Kidney epithelial cell (primary cell): ENCODE results near the gene PIK3CB. TPM values are rescaled to one million over a fixed set of nuclear protein-coding genes. Genes with fewer than 3 reads are reported as not detected.
"Not testable (repeated sequence)": the region's sequence is repeated elsewhere in the genome, so short reads cannot be mapped to it uniquely, and the experiment has no call there.

Source experiments
- DNase-seq: peaks from one replicate; pipeline ENCODE4 v3.0.0-alpha.2; 2010; ENCODE audit warnings: low read depth
- H3K27me3 ChIP-seq: 2 replicates; pipeline ENCODE4 v1.6.0; 2011; ENCODE audit warnings: low read length; ENCODE audit not compliant: control insufficient read depth, insufficient read depth
- H3K36me3 ChIP-seq: 2 replicates; pipeline ENCODE4 v1.5.1; 2011; ENCODE audit warnings: low read length; ENCODE audit not compliant: control insufficient read depth, insufficient read depth
- H3K4me3 ChIP-seq: 2 replicates; pipeline ENCODE4 v1.5.1; 2011; ENCODE audit warnings: low read depth, mild to moderate bottlenecking, control low read depth, low read length
- CTCF ChIP-seq: IDR thresholded peaks from 2 replicates; pipeline ENCODE4 v1.5.1; 2011; ENCODE audit warnings: mild to moderate bottlenecking, moderate library complexity, low read length, control low read depth, inconsistent platforms; ENCODE audit not compliant: insufficient read depth, poor library complexity, severe bottlenecking
- total RNA-seq: library from RNA; depleted of rRNA; stranded (reverse); fragments of >200 nt; gene quantifications from 2 replicates; pipeline ENCODE4 v1.2.3, GENCODE V29; 2015

The PIK3CB gene
- total RNA-seq, 1 donor from 2014 or later: 14.5 TPM

- no peak overlapping the region for H3K4me3 ChIP-seq
- no peaks in the 10 kb centered on the region for H3K36me3 ChIP-seq
- H3K27me3 ChIP-seq: no peaks in the 10 kb centered on the region
- no peak for TF ChIP-seq CTCF
- no peak for DNase-seq
Observed at GRCh38 chr3:138615462-138615861, 219.3 kb downstream of the PIK3CB start.

DNA sequence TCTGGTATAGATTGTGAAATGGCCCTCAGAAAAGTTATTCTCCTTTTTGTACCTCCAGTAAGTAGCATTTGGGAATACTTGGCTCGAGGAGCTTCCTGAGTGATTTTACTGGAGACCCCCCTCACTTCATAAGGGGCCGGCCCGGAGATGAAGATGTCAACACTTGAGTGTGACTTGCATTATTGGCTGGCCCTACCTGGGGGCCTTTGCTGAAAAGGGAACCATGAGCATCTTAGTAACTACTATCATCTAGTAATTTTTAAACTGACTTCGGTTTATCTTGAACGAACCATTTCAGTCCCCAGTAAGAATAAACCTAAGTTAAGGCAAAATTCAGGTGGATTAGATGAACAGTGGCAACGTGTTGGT is 224.8 kb downstream of the PIK3CB start:
- H3K27me3 ChIP-seq: no peaks in the 10 kb centered on the region
- no peaks in the 10 kb centered on the region for H3K36me3 ChIP-seq
- DNase-seq: no peak
- TF ChIP-seq CTCF: no peak
- no peak overlapping the region for H3K4me3 ChIP-seq

DNA sequence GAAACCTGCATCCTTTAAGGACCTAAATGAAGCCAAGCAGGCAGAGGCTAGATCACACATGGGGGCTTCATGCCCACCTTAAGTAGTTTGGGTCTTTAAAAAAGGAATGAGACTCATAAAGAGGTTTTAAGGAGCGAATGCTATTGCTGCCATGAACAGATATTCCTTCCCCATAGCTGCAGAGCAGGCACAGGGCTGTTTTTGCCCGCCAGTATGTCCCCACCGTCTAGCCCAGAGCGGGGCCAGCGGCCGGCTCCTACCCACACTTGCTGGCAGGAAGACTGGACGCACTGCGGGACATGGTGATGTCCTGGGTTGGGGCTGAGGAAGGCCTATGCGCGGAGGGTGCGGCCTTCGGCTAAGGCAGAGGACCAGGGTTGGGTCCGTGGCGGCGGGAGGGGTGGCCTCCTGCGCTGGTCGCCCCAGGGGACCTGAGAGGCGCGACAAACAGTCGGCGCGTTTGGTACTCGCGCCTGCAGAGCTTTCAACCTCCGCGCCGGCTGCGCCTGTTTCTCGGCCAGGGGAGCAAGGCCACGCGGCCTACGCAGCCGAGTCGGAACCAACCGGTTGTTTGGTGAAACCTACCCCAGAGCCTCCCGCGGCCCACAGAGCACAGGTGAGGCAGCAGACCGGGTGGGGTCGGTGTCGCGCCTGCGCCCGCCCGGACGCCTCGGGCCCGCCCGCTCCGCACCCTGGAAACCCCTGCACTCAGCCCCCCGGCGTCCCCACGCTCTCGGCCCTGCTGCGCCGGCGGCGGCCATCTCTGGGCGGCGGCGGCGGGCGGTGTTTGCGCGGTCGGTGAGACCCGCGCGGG is 226.2 kb downstream of the PIK3CB start, which contains the start of gene FAIM:
Gene FAIM, plus strand, starts transcription at position 450 of the 814 bp plus-strand sequence. CDS start 10,956 bp downstream, outside the sequence.
- Histone ChIP-seq H3K4me3 (peak within 1 kb of the TSS; percentile 38), H3K36me3 (no peaks in the 10 kb centered on the region), H3K27me3 (no peaks in the 10 kb centered on the region)
- no peak for DNase-seq
- no peak for TF ChIP-seq CTCF

GRCh38 chr3:138604106-138604595 is 230.6 kb downstream of the PIK3CB start:
- H3K36me3 ChIP-seq: not testable (repeated sequence)

More at GRCh38 chr3:138604106-138604595, 230.6 kb downstream of the PIK3CB start:
- not testable (repeated sequence) for H3K27me3 ChIP-seq, DNase-seq, H3K4me3 ChIP-seq

Other genes starting within 250 kb of the PIK3CB start
- 6.5 and 14.5 TPM in 2 replicates for gene CEP70, start 240.7 kb downstream of the PIK3CB start, total RNA-seq
- 17.5 and 17.6 TPM in 2 replicates for gene FAIM, start 226.2 kb downstream of the PIK3CB start, total RNA-seq
- gene FOXL2, start 112.2 kb upstream of the PIK3CB start, total RNA-seq: 0.54 and 0.68 TPM in 2 replicates
- gene FOXL2NB, start 112.3 kb upstream of the PIK3CB start, total RNA-seq: 2.2 and 2.7 TPM in 2 replicates
- not detected in 2 replicates for gene PRR23A, start 171.3 kb upstream of the PIK3CB start, total RNA-seq
- gene PRR23B, start 186.0 kb upstream of the PIK3CB start, total RNA-seq: not detected in 2 replicates
- not detected in 2 replicates for gene PRR23C, start 210.0 kb upstream of the PIK3CB start, total RNA-seq